ENCODE measurements around the gene SLC25A21.

The SLC25A21 gene

GRCh38 chr14:36658123-36659009 lies 514.0 kb downstream of the SLC25A21 start:
- no peak for DNase-seq

- no peak for DNase-seq
These were observed 514.8 kb downstream of the SLC25A21 start for GRCh38 chr14:36657399-36658122.

GRCh38 chr14:36656687-36657398 lies 515.6 kb downstream of the SLC25A21 start:
- DNase-seq, result no peak

- no peak for DNase-seq
These were observed 516.3 kb downstream of the SLC25A21 start for GRCh38 chr14:36655963-36656686.

GRCh38 chr14:36655571-36655962 lies 516.8 kb downstream of the SLC25A21 start:
- DNase-seq, result no peak

GRCh38 chr14:36654794-36655381 lies 517.5 kb downstream of the SLC25A21 start:
- no peak for DNase-seq

GRCh38 chr14:36653962-36654793 lies 518.2 kb downstream of the SLC25A21 start:
- no peak for DNase-seq

- DNase-seq, result no peak
These were observed 519.0 kb downstream of the SLC25A21 start for GRCh38 chr14:36653413-36653812.

- no peak for DNase-seq
These were observed 519.7 kb downstream of the SLC25A21 start for GRCh38 chr14:36652542-36653201.

GRCh38 chr14:36649872-36650650 lies 522.3 kb downstream of the SLC25A21 start:
- no peak for DNase-seq

- DNase-seq, result no peak
These were observed 524.3 kb downstream of the SLC25A21 start for GRCh38 chr14:36647824-36648753.

- no peak for DNase-seq
These were observed 525.0 kb downstream of the SLC25A21 start for GRCh38 chr14:36647417-36647823.

- no peak for DNase-seq
These were observed 525.6 kb downstream of the SLC25A21 start for GRCh38 chr14:36646664-36647416.

GRCh38 chr14:36633580-36633979 lies 538.8 kb downstream of the SLC25A21 start:
- no peak for DNase-seq

Data from CD4-positive, alpha-beta T cell treated with Interleukin-4 for 1 hour (primary cell).